H9 (cell line): ENCODE results near the gene SPEF2. TPM values are rescaled to one million over a fixed set of nuclear protein-coding genes. Genes with fewer than 3 reads are reported as not detected.

Experiments
- DNase-seq: peaks from one replicate; pipeline ENCODE4 v3.0.0-alpha.2; 2017
- H2AFZ ChIP-seq: one replicate; pipeline ENCODE4 v1.6.1; 2013; ENCODE audit warnings: mild to moderate bottlenecking, low read length, control low read depth, moderate library complexity
- H2AK5ac ChIP-seq: 2 replicates; pipeline ENCODE4 v1.6.1; 2013; ENCODE audit warnings: low read length, control low read depth, mixed read lengths; ENCODE audit not compliant: insufficient read length
- H2BK120ac ChIP-seq: one replicate; pipeline ENCODE4 v1.6.1; 2013; ENCODE audit warnings: low read depth, mild to moderate bottlenecking, low read length, control low read depth, inconsistent platforms; ENCODE audit not compliant: poor library complexity, severe bottlenecking
- H2BK12ac ChIP-seq: 2 replicates; pipeline ENCODE4 v1.6.1; 2013; ENCODE audit warnings: low read length, control low read depth, mixed read lengths, low read depth; ENCODE audit not compliant: insufficient read length
- H2BK15ac ChIP-seq: 2 replicates; pipeline ENCODE4 v1.6.1; 2013; ENCODE audit warnings: low read depth, low read length, control low read depth
- H2BK20ac ChIP-seq: one replicate; pipeline ENCODE4 v1.6.1; 2013; ENCODE audit warnings: low read depth, mild to moderate bottlenecking, low read length, control low read depth, inconsistent platforms; ENCODE audit not compliant: poor library complexity, severe bottlenecking
- H2BK5ac ChIP-seq: 2 replicates; pipeline ENCODE4 v1.6.1; 2013; ENCODE audit warnings: low read length, control low read depth, mixed read lengths; ENCODE audit not compliant: insufficient read length
- H3K14ac ChIP-seq: 2 replicates; pipeline ENCODE4 v1.6.1; 2013; ENCODE audit warnings: low read length, control low read depth; ENCODE audit not compliant: insufficient read depth
- H3K18ac ChIP-seq: 2 replicates; pipeline ENCODE4 v1.6.1; 2013; ENCODE audit warnings: low read depth, mild to moderate bottlenecking, mixed read lengths, low read length, control low read depth; ENCODE audit not compliant: insufficient read length
- H3K23ac ChIP-seq: 2 replicates; pipeline ENCODE4 v1.6.1; 2013; ENCODE audit warnings: low read length, control low read depth, mixed read lengths, low read depth; ENCODE audit not compliant: insufficient read length
- H3K23me2 ChIP-seq: 2 replicates; pipeline ENCODE4 v1.6.1; 2013; ENCODE audit warnings: low read depth, mild to moderate bottlenecking, mixed read lengths, low read length, control low read depth; ENCODE audit not compliant: insufficient read length, poor library complexity, severe bottlenecking
- H3K27ac ChIP-seq: 2 replicates; pipeline ENCODE4 v1.5.1; 2013; ENCODE audit warnings: low read length, control low read depth, mixed read lengths, low read depth; ENCODE audit not compliant: insufficient read length
- H3K27me3 ChIP-seq: 2 replicates; pipeline ENCODE4 v1.6.1; 2013; ENCODE audit warnings: low read length, control low read depth, inconsistent platforms; ENCODE audit not compliant: insufficient read depth
- H3K4ac ChIP-seq: 2 replicates; pipeline ENCODE4 v1.6.1; 2013; ENCODE audit warnings: low read depth, mild to moderate bottlenecking, control low read depth, inconsistent platforms, low read length, moderate library complexity
- H3K4me1 ChIP-seq: 2 replicates; pipeline ENCODE4 v1.6.1; 2013; ENCODE audit warnings: low read length, control low read depth, inconsistent platforms; ENCODE audit not compliant: insufficient read depth
- H3K4me2 ChIP-seq: 2 replicates; pipeline ENCODE4 v1.6.1; 2013; ENCODE audit warnings: low read length, control low read depth, mixed read lengths; ENCODE audit not compliant: insufficient read length, insufficient read depth
- H3K56ac ChIP-seq: 2 replicates; pipeline ENCODE4 v1.6.1; 2013; ENCODE audit warnings: low read depth, mild to moderate bottlenecking, mixed read lengths, low read length, control low read depth; ENCODE audit not compliant: insufficient read length
- H3K79me1 ChIP-seq: 2 replicates; pipeline ENCODE4 v1.6.1; 2013; ENCODE audit warnings: low read depth, mild to moderate bottlenecking, moderate library complexity, low read length, control low read depth, inconsistent platforms; ENCODE audit not compliant: insufficient read depth, poor library complexity, severe bottlenecking
- H3K79me2 ChIP-seq: 2 replicates; pipeline ENCODE4 v1.6.1; 2013; ENCODE audit warnings: low read length, control low read depth, inconsistent platforms; ENCODE audit not compliant: insufficient read depth
- H3K9ac ChIP-seq: 2 replicates; pipeline ENCODE4 v1.6.1; 2013; ENCODE audit warnings: low read length, control low read depth, mixed read lengths; ENCODE audit not compliant: insufficient read length; ENCODE audit errors: extremely low read depth
- H3K9me3 ChIP-seq: one replicate; pipeline ENCODE4 v1.6.1; 2013; ENCODE audit warnings: low read depth, low read length, inconsistent platforms; ENCODE audit not compliant: control insufficient read depth
- H3T11ph ChIP-seq: one replicate; pipeline ENCODE4 v1.6.1; 2013; ENCODE audit warnings: mild to moderate bottlenecking, low read length, control low read depth, inconsistent platforms
- H4K20me1 ChIP-seq: one replicate; pipeline ENCODE4 v1.6.1; 2013; ENCODE audit not compliant: control insufficient read depth, insufficient read length, insufficient read depth
- H4K5ac ChIP-seq: 2 replicates; pipeline ENCODE4 v1.6.1; 2013; ENCODE audit warnings: low read depth, mild to moderate bottlenecking, mixed read lengths, low read length, control low read depth; ENCODE audit not compliant: insufficient read length
- H4K8ac ChIP-seq: replicated peaks from 2 replicates; pipeline ENCODE4 v1.6.1; 2013; ENCODE audit warnings: low read length, control low read depth, mixed read lengths, low read depth; ENCODE audit not compliant: insufficient read length
- H4K91ac ChIP-seq: 2 replicates; pipeline ENCODE4 v1.6.1; 2013; ENCODE audit warnings: low read depth, mild to moderate bottlenecking, moderate library complexity, mixed read lengths, low read length, control low read depth; ENCODE audit not compliant: insufficient read length
- H3K27ac Mint-ChIP-seq, 3 experiments: 2 replicates in 2 of 3; 3 replicates in 1 of 3; pipeline ENCODE4 v1.8.0; 2020 to 2021; ENCODE audit warnings: mixed read lengths in 3 of 3, mild to moderate bottlenecking in 1 of 3, moderate library complexity in 1 of 3
- H3K27me3 Mint-ChIP-seq: 2 replicates; pipeline ENCODE4 v1.8.0; 2021; ENCODE audit warnings: low read depth, mild to moderate bottlenecking, moderate library complexity, mixed read lengths
- H3K36me3 Mint-ChIP-seq, 3 experiments: 2 replicates in 2 of 3; 3 replicates in 1 of 3; pipeline ENCODE4 v1.8.0; 2020 to 2021; ENCODE audit warnings: low read depth in 3 of 3, mixed read lengths in 3 of 3; ENCODE audit not compliant: insufficient read depth in 1 of 3
- H3K4me1 Mint-ChIP-seq, 2 experiments: 2 replicates each; pipeline ENCODE4 v1.8.0; 2020; ENCODE audit warnings: mixed read lengths in 2 of 2
- H3K4me3 Mint-ChIP-seq, 2 experiments: 2 replicates in 1 of 2; 3 replicates in 1 of 2; pipeline ENCODE4 v1.8.0; 2020 to 2021; ENCODE audit warnings: mild to moderate bottlenecking in 2 of 2, mixed read lengths in 2 of 2, moderate library complexity in 1 of 2
- H3K9me3 Mint-ChIP-seq, 2 experiments: 2 replicates in 1 of 2; 3 replicates in 1 of 2; pipeline ENCODE4 v1.8.0; 2020; ENCODE audit warnings: mild to moderate bottlenecking in 2 of 2, mixed read lengths in 2 of 2, moderate library complexity in 1 of 2
- WGBS: extraction: QIAGEN DNeasy Blood & Tissue Kit; methylation state at CpG from one replicate; pipeline ENCODE4 v1.1.7; 2013; ENCODE audit warnings: missing lambda C conversion rate, low lambda C conversion rate, mixed read lengths; ENCODE audit not compliant: insufficient read length; ENCODE audit errors: extremely low coverage; 5-methylcytosine and 5-hydroxymethylcytosine counted together
- total RNA-seq: library from RNA; stranded (reverse); gene quantifications from 2 replicates; pipeline ENCODE4 v1.2.1, GENCODE V29; 2021
- TF ChIP-seq, protein P1 (sequence below): fragments of 200-600 bp; sonication (generic); conservative IDR thresholded peaks from 3 replicates; pipeline ENCODE4 v1.8.0; 2021; ENCODE audit warnings: antibody characterized with exemption, mild to moderate bottlenecking

SPEF2 gene
- total RNA-seq, 1 experiment from 2014 or later = 1.0 TPM

DNA sequence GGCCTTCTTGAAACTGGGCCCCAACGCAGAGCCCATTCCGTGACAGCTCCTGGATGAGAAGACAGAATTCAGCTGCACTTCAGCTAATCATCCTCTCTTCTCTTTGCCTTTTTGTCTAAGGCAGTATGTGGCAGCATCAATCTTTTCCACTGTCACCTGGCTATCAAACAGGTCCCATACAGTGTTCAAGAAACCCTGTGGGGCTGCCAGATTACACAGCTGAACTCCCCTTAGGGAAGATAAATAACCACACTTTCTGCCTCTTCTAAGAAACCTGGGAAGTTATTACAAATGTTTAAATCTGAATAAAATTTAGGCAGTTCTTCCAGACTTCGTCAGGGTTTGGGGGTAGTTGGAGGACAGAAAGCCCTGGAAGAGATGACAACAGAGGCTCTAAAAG, 61.0 kb downstream of the SPEF2 start:
- H4K5ac ChIP-seq = no peak overlapping the region
- H3K27ac Mint-ChIP-seq = no peak overlapping the region

More for the DNA sequence above, 61.0 kb downstream of the SPEF2 start:
- Histone ChIP-seq H3K23me2 (no peaks in the 10 kb centered on the region), H3T11ph (no peak overlapping the region), H3K4me2 (no peak overlapping the region), H3K4ac (no peak overlapping the region), H2BK120ac (no peak overlapping the region), H3K9me3 (no peaks in the 10 kb centered on the region), H2BK15ac (no peak overlapping the region), H3K14ac (no peak overlapping the region), H2BK20ac (no peak overlapping the region), H2AK5ac (no peak overlapping the region), H2BK5ac (no peak overlapping the region), H2AFZ (no peak overlapping the region), H4K20me1 (no peaks in the 10 kb centered on the region), H3K56ac (no peak overlapping the region), H3K18ac (no peak overlapping the region), H3K79me1 (no peaks in the 10 kb centered on the region), H4K91ac (no peak overlapping the region), H3K9ac (no peak overlapping the region), H4K8ac (no peak overlapping the region), H3K23ac (no peak overlapping the region), H3K27ac (no peak overlapping the region), H3K27me3 (no peaks in the 10 kb centered on the region), H3K79me2 (no peaks in the 10 kb centered on the region), H3K4me1 (no peaks in the 10 kb centered on the region; the same call in 1 of the 2 replicates), H2BK12ac (no peak overlapping the region)
- Mint-ChIP-seq H3K9me3 (no peaks in the 10 kb centered on the region), H3K4me1 (peaks cover 7% of the 10 kb centered on the region in 2 experiments), H3K27me3 (peaks cover 4% of the 10 kb centered on the region; the same call in 1 of the 2 replicates), H3K4me3 (no peak overlapping the region), H3K36me3 (no peaks in the 10 kb centered on the region)
- TF ChIP-seq, protein P1, sequence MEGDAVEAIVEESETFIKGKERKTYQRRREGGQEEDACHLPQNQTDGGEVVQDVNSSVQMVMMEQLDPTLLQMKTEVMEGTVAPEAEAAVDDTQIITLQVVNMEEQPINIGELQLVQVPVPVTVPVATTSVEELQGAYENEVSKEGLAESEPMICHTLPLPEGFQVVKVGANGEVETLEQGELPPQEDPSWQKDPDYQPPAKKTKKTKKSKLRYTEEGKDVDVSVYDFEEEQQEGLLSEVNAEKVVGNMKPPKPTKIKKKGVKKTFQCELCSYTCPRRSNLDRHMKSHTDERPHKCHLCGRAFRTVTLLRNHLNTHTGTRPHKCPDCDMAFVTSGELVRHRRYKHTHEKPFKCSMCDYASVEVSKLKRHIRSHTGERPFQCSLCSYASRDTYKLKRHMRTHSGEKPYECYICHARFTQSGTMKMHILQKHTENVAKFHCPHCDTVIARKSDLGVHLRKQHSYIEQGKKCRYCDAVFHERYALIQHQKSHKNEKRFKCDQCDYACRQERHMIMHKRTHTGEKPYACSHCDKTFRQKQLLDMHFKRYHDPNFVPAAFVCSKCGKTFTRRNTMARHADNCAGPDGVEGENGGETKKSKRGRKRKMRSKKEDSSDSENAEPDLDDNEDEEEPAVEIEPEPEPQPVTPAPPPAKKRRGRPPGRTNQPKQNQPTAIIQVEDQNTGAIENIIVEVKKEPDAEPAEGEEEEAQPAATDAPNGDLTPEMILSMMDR = no peak
- WGBS = no CpG with 5 or more reads among the region's 3 CpGs
- DNase-seq = no peak
